HepG2 (cell line): ENCODE measurements around the gene MATK.

Experiments used
- BHLHE40 ChIP-seq: IDR thresholded peaks from 2 replicates; pipeline ENCODE4 v1.6.1; 2011; ENCODE audit warnings: low read length, improper control_type of control experiment
- CTCF ChIP-seq: sonication (generic); formaldehyde crosslinking; IDR thresholded peaks from 2 replicates; pipeline ENCODE4 v1.5.0; 2020; ENCODE audit warnings: mild to moderate bottlenecking, missing genetic modification reagents, moderate library complexity
- ELK4 ChIP-seq: sonication (generic); formaldehyde crosslinking; IDR thresholded peaks from 2 replicates; pipeline ENCODE4 v1.9.0; 2021; ENCODE audit warnings: missing genetic modification reagents, borderline replicate concordance
- FOSL1 ChIP-seq: sonication (generic); formaldehyde crosslinking; IDR thresholded peaks from 2 replicates; pipeline ENCODE4 v1.9.0; 2021; ENCODE audit warnings: missing genetic modification reagents, borderline replicate concordance
- FOXK1 ChIP-seq: sonication (generic); formaldehyde crosslinking; IDR thresholded peaks from 2 replicates; pipeline ENCODE4 v1.4.0; 2020; ENCODE audit warnings: low read depth, missing genetic modification reagents, borderline replicate concordance
- HDAC2 ChIP-seq: sonication (generic); formaldehyde crosslinking; IDR thresholded peaks from 2 replicates; pipeline ENCODE4 v1.4.0; 2020; ENCODE audit warnings: missing genetic modification reagents
- HMG20B ChIP-seq: conservative IDR thresholded peaks from 2 replicates; pipeline ENCODE4 v1.6.1; 2016; ENCODE audit warnings: missing genetic modification reagents, missing compliant biosample characterization
- IKZF5 ChIP-seq: IDR thresholded peaks from 2 replicates; pipeline ENCODE4 v1.6.1; 2018; ENCODE audit warnings: missing genetic modification reagents, mild to moderate bottlenecking, missing compliant biosample characterization
- IRF2 ChIP-seq: IDR thresholded peaks from 2 replicates; pipeline ENCODE4 v1.6.1; 2018; ENCODE audit warnings: missing genetic modification reagents, missing compliant biosample characterization
- KAT2B ChIP-seq: fragments of 150-350 bp; IDR thresholded peaks from 2 replicates; pipeline ENCODE4 v1.6.1; 2014; ENCODE audit warnings: low read depth, low read length, borderline replicate concordance
- SP1 ChIP-seq, 2 experiments: fragments of 450-650 bp in 1 of 2; sonication (generic) in 1 of 2; formaldehyde crosslinking in 1 of 2; IDR thresholded peaks; 2 replicates each; pipeline versions ENCODE4 v1.4.0 to v1.6.1; 2016 to 2020; ENCODE audit warnings: missing genetic modification reagents in 1 of 2
- ZNF205 ChIP-seq: IDR thresholded peaks from 2 replicates; pipeline ENCODE4 v1.6.1; 2018; ENCODE audit warnings: missing biosample characterization, missing genetic modification reagents

GRCh38 chr19:3740431-3740830 lies 45.8 kb downstream of the MATK start:
- no peak for TF ChIP-seq ELK4 (CRISPR knock-in tag)
- TF ChIP-seq SP1 (IDR thresholded peaks at IDR 0.05) = no peak
- no peak for TF ChIP-seq SP1 (CRISPR knock-in tag; IDR thresholded peaks at IDR 0.05)
- no peak for TF ChIP-seq CTCF (CRISPR knock-in tag)
- no peak for TF ChIP-seq HMG20B (CRISPR knock-in tag)
- no peak for TF ChIP-seq BHLHE40
- TF ChIP-seq IKZF5 (CRISPR knock-in tag) = no peak
- no peak for TF ChIP-seq HDAC2
- no peak for TF ChIP-seq IRF2 (CRISPR knock-in tag)
- no peak for TF ChIP-seq FOSL1 (CRISPR knock-in tag)
- no peak for TF ChIP-seq KAT2B
- TF ChIP-seq ZNF205 (CRISPR knock-in tag) = no peak
- TF ChIP-seq FOXK1 (CRISPR knock-in tag) = no peak
